ENCODE results near the gene GBP4. TPM values are rescaled to one million over a fixed set of nuclear protein-coding genes. Genes with fewer than 3 reads are reported as not detected.

GBP4 gene
- total RNA-seq, 1 donor from 2014 or later = 0.35 TPM

- no peak overlapping the region for H3K4me3 ChIP-seq (ENCODE audit: low read depth, low read length)
- no peak for TF ChIP-seq CTCF (conservative IDR thresholded peaks at IDR 0.05; ENCODE audit: low read depth, low read length)
- no peak for DNase-seq (ENCODE audit: low read depth)
Measured at GRCh38 chr1:89143484-89143883, 55.3 kb downstream of the GBP4 start.

- DNase-seq (ENCODE audit: low read depth) = no peak
- TF ChIP-seq CTCF (conservative IDR thresholded peaks at IDR 0.05; ENCODE audit: low read depth, low read length) = no peak
- no peak overlapping the region for H3K4me3 ChIP-seq (ENCODE audit: low read depth, low read length)
Measured at GRCh38 chr1:89142160-89142559, 56.6 kb downstream of the GBP4 start.

- no peak for TF ChIP-seq CTCF (conservative IDR thresholded peaks at IDR 0.05; ENCODE audit: low read depth, low read length)
- no peak for DNase-seq (ENCODE audit: low read depth)
- no peak overlapping the region for H3K4me3 ChIP-seq (ENCODE audit: low read depth, low read length)
Measured at GRCh38 chr1:89133747-89134146, 65.0 kb downstream of the GBP4 start.

Other genes starting within 250 kb of the GBP4 start
- gene KYAT3, start 206.3 kb downstream of the GBP4 start, total RNA-seq = 38.6 and 49.8 TPM in 2 replicates
- 4.1 and 8.2 TPM in 2 replicates for gene RBMXL1, start 206.3 kb downstream of the GBP4 start, total RNA-seq
- gene GBP3, start 176.1 kb downstream of the GBP4 start, total RNA-seq = 33.6 and 35.2 TPM in 2 replicates
- 10.4 and 20.0 TPM in 2 replicates for gene GBP1, start 133.7 kb downstream of the GBP4 start, total RNA-seq
- 2.2 and 2.7 TPM in 2 replicates for gene GBP2, start 72.8 kb downstream of the GBP4 start, total RNA-seq
- not detected in 2 replicates for gene GBP7, start 22.9 kb downstream of the GBP4 start, total RNA-seq
- not detected in 2 replicates for gene GBP5, start 73.9 kb upstream of the GBP4 start, total RNA-seq
- 0.40 and 0.65 TPM in 2 replicates for gene GBP6, start 165.1 kb upstream of the GBP4 start, total RNA-seq

All from epithelial cell of proximal tubule (primary cell).